LNCAP (cell line): Measurements from ENCODE around the gene ZBED1.

Experiments
- TF ChIP-seq, protein P1 (sequence below): fragments of 450-650 bp; IDR thresholded peaks from 2 replicates; pipeline ENCODE4 v1.5.1; 2017; ENCODE audit warnings: mild to moderate bottlenecking

Gene ZBED1

DNA sequence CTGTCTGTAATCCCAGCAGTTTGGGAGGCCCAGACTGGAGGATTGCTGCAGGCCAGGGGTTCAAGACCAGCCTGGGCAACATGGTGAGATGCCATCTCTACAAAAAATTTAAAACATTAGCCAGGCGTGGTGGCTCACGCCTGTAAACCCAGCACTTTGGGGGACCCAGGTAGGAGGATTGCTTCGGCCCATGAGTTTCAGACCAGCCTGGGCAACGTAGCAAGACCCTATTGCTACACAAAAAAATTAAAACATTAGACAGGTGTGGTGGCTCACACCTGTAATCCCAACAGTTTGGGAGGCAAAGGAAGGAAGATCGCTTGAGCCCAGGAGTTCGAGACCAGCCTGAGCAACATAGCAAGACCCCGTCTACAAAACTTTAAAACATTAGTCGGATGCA, 1.3 kb downstream of the ZBED1 start:
- TF ChIP-seq, protein P1, sequence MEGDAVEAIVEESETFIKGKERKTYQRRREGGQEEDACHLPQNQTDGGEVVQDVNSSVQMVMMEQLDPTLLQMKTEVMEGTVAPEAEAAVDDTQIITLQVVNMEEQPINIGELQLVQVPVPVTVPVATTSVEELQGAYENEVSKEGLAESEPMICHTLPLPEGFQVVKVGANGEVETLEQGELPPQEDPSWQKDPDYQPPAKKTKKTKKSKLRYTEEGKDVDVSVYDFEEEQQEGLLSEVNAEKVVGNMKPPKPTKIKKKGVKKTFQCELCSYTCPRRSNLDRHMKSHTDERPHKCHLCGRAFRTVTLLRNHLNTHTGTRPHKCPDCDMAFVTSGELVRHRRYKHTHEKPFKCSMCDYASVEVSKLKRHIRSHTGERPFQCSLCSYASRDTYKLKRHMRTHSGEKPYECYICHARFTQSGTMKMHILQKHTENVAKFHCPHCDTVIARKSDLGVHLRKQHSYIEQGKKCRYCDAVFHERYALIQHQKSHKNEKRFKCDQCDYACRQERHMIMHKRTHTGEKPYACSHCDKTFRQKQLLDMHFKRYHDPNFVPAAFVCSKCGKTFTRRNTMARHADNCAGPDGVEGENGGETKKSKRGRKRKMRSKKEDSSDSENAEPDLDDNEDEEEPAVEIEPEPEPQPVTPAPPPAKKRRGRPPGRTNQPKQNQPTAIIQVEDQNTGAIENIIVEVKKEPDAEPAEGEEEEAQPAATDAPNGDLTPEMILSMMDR, result no peak

DNA sequence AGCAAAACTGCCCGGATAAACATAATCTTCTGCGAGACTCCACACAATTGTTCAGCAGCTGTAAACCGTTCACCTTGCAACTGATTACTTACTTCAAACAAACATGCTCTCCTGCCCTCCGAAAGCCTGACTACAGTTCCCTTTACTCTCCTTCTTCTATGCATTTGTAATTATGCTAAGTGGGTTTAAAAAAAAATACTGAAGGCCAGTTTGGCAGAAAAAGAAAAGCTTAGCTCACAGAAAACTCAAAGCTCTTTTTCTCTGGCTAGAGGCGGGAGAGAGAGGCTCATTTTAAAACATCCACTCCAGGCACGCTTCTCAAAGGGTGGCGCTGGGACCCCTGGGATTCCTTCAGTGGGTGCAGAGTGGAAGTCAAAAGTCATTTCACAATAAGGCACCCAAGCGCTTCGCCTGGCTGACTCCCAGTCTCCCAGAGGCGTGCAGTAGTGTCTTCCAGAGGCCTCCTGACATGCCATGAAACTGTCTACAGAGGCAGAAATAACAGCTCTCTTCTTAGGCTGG, 1.9 kb downstream of the ZBED1 start:
- TF ChIP-seq, protein P1, result no peak

DNA sequence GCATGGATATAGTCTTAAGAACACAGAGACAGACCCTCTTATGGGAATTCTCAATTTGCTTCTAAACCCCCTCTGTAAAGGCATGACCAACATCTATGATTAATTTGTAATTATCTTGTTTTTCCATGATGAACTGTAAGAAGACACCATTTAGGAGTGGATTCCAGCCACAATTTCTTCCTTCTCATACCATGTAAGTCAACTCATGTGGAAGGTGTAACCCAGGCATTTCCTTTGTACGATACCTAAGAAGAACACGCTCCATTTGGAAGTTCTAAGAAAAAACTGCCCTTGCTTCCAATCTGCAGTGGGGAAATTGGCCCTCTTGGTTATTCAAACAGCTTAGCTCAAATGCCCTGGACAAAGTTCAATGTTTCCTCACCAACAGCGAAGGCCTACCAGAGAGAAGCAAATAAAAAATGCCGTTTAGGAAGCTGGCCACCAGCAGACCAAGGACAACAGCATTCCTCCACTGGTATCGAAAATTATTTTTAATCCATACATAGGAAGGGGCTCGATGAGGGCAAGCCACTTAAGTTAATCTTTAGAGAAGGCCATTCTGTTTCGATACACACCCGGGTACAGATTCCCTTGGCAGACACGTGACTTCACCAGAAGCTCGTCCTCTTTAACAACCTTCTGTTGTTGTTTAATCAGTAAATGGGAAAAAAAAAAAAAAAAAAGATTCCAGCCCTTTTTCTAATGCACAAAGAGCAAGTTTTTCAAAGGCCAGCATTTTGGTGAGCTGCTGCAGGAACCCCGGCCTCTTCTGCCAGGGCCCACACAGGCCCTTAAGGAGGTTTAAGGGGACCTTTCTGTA, 2.6 kb downstream of the ZBED1 start:
- TF ChIP-seq, protein P1, result no peak

DNA sequence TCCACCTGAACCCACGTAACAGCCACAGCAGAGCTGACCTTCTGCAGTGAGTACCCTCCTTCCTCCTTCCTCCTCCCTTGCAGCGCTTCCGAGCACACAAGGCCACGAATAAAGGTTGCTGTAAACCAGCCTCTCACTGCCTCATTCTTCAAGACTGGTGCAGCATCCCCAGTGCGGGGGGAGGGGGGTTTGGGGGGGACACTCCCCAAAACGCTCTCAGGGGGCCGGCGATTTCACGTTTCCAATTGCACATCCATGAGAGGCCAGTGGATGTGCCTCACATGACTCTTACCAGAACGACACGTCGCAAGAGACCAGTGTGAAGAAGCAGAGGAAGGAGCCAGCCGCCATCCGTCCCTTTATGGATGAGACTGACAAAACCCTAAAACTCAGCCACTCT, 5.2 kb downstream of the ZBED1 start:
- TF ChIP-seq, protein P1, result no peak

DNA sequence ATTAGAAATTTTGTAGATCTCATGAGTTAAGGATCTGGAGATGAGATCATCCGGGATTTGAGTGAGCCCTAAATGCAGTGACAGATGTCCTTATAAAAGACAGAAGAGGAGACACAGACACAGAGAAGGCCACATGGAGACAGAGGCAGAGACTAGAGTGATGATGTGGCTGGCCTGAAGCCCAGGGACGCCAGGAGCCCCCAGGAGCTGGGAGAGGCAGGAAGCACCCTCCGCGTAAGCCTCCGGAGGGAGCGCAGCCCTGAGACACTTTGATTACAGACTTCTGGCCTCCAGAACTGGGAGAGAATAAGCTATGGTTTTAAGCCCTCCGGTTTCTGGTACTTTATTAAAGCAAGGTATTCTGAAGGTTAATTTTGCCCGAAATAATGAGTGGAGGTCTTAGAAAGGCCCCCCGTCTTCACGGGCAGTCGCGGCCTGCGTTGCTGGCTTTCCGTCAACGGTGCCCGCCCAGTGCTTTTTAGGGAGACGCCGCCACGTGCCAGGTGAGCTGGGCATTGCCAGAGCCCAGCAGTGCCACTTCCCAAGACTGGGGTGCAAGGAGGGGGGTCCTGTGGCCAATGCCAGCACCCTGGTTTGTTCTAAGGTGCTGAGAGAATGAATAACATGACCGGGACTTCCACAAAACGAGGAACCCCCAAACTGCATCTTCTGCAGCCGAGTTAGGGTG, 8.1 kb downstream of the ZBED1 start:
- TF ChIP-seq, protein P1, result no peak

DNA sequence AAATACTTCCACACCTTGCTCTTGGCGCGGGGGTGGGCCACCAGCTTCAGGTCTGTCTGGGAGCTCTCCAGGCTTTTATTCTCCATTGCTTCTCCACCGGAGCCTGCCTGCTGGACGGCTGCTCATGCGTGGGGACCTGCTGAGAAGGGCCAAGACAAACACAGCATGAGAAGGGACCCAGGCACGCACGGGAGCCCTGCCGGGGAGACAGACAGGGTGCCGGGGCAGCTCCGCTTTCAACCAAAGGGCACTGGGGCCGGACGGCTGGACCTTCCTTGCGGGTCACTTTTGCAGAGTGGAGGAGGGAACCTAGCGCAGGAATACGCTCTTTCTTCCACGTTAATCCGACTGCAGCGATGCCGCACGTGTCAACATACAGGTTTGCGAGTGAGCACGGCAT, 10.1 kb downstream of the ZBED1 start:
- TF ChIP-seq, protein P1, result no peak

DNA sequence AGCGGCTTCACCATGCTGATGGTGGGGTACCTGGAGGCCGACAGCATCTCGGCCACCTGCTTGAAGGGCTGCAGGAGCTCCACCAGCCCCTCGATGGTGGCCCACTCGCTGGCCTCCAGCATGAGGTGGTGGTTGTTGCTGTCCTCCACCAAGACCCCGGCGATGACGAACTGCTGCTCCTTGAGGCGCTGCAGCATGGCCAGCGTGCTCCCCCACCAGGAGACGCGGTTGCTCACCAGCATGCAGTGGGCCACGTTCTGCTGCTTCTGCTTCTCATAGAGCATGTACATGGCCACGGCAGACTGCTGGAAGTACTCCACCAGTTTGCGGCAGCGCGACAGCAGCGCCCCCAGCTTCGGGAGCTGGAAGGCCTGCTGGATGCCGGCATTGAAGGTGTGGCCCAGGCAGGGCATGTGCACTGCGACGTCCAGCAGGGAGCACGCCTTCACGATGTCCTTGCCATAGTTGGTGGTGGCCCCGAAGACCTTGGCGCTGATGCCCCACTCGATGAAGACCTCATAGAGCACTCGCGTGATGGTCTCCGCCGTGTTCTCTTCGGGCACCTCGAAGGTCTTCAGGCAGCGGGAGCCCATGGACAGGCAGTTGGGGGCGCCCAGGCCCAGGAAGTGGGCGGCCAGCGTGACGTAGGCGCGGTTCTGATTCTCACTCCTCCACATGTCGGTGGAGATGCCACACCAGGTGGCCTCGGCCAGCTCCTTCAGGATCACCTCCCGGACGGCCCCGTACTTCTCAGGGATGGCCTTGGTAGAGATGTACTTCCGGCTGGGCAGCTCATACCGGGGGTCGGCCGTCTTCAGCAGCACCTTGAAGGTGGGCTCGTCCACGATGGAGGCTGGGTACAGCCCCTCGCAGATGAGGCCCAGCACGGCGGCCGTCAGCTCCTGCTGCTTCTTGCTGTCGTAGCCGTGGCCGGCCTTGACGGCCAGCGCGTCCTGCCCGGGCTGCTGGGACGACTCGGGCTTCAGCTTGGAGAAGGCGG, 11.0 kb downstream of the ZBED1 start:
- TF ChIP-seq, protein P1, result no peak
